ENCODE measurements around the gene CFAP46. TPM values are rescaled to one million over a fixed set of nuclear protein-coding genes. Genes with fewer than 3 reads are reported as not detected.
"Not testable (repeated sequence)": the region's sequence is repeated elsewhere in the genome, so short reads cannot be mapped to it uniquely, and the experiment has no call there.

Gene CFAP46
- total and polyA plus RNA-seq, 2 experiments from 2014 or later, result 0.20 to 0.22 TPM

DNA sequence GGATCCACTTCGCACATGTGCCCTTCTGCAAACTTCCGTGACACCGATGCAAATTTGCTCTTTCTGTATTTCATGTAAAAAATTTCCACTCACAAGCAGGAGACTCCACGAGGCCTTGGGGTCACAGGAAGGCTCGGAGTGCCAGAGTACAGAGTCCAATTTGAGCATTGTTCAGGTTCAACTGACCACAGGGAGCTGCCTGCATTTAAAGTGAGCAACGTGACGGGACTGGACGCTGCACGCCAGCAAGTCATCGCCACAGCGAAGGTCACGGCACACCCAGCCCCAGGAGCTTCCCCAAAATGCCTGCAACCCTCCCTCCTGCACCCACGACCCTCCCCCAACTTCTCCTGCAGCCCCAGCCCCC is 115.0 kb downstream of the CFAP46 start:
- Histone ChIP-seq H3K9ac (no peak overlapping the region), H3K36me3 (ENCODE audit: low read depth) (no peaks in the 10 kb centered on the region), H3F3A (ENCODE audit: insufficient read depth) (no peaks in the 10 kb centered on the region), H3K79me2 (ENCODE audit: insufficient read depth) (no peaks in the 10 kb centered on the region), H3K27me3 (replicated peaks; ENCODE audit: insufficient read depth) (peaks cover 34% of the 10 kb centered on the region), H2AFZ (no peak overlapping the region), H3K9me2 (ENCODE audit: insufficient read depth) (no peaks in the 10 kb centered on the region), H3K27ac (no peak overlapping the region), H3K9me3 (ENCODE audit: low read depth) (no peaks in the 10 kb centered on the region), H4K20me1 (ENCODE audit: insufficient read depth) (no peaks in the 10 kb centered on the region), H3K4me2 (ENCODE audit: unreplicated experiment) (no peak overlapping the region), H3K4me1 (ENCODE audit: insufficient read depth) (no peaks in the 10 kb centered on the region), H3K4me3 (no peak overlapping the region)
- in situ Hi-C loops (cut with MboI), result no loop called here
- TF ChIP-seq EZH2 (IDR thresholded peaks at IDR 0.05; ENCODE audit: insufficient read depth, poor library complexity, severe bottlenecking), result no peak
- DNase-seq, result no peak
- 55 to 58% methylated on average over 12 to 13 of the region's 13 CpGs for WGBS, 2 experiments (ENCODE audit: low coverage in 1 of 2, low lambda C conversion rate in 2 of 2, missing lambda C conversion rate in 2 of 2)

DNA sequence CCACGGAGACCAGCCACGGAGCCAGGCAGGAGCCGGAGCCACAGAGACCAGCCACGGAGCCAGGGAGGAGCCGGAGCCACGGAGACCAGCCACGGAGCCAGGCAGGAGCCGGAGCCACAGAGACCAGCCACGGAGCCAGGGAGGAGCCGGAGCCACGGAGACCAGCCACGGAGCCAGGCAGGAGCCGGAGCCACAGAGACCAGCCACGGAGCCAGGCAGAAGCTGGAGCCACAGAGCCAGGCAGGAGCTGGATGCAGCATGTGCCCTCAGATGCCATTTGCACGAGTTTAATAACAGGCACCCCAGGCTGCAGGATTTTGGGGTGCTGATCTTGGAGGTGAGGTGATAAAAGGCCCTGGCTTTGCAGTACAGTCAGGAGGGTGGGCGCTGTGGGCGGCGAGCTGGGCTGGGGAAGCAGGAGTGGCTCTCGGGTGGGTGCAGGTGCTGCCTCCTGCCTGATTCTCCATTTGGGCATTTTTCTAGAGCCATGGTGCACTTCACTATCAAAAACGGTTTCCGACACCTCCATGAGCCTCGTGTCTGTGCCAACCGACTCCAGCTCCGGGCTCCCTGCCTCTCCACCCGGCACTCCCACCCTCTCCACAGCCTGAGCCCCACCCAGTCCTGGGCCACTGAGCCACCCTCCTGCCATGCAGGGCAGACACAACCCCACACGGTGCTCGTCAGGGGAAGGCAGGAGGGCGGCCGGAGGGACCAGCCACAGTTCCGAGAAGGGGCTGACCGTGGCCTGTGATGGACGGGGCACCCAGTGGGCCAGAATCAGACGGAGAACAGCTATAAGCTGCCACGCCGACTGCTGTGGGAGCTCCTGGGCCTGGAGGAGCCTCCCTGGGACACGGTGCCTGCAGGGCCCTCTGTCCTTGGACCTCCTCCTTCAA is 115.6 kb downstream of the CFAP46 start:
- WGBS, 2 experiments (ENCODE audit: low coverage in 1 of 2, low lambda C conversion rate in 2 of 2, missing lambda C conversion rate in 2 of 2), result 63 to 69% methylated on average over 27 to 36 of the region's 36 CpGs
- no peak overlapping the region for H3K4me3 ChIP-seq

DNA sequence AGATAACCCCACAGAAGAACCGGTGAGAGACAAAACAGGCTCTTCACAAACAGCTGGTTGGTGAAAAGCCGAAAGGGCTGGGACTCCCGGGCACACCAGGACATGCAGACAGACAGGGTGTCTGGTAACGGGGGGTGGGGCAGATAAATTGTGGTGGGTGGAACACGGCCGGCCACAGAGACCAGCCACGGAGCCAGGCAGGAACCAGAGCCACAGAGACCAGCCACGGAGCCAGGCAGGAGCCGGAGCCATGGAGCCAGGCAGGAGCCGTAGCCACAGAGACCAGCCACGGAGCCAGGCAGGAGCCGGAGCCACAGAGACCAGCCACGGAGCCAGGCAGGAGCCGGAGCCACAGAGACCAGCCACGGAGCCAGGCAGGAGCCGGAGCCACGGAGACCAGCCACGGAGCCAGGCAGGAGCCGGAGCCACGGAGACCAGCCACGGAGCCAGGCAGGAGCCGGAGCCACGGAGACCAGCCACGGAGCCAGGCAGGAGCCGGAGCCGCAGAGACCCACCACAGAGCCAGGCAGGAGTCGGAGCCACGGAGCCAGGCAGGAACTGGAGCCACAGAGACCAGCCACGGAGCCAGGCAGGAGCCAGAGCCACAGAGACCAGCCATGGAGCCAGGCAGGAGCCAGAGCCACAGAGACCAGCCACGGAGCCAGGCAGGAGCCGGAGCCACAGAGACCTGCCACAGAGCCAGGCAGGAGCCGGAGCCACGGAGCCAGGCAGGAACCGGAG is 116.4 kb downstream of the CFAP46 start:
- peaks cover 20% of the 10 kb centered on the region for H3K27me3 ChIP-seq (replicated peaks; ENCODE audit: insufficient read depth)
- H3F3A ChIP-seq (ENCODE audit: insufficient read depth); in situ Hi-C loops (cut with MboI); H3K4me3 ChIP-seq; H3K4me2 ChIP-seq (ENCODE audit: unreplicated experiment); H4K20me1 ChIP-seq (ENCODE audit: insufficient read depth); H3K27ac ChIP-seq; DNase-seq; H3K79me2 ChIP-seq (ENCODE audit: insufficient read depth); H3K9me3 ChIP-seq (ENCODE audit: low read depth); H3K36me3 ChIP-seq (ENCODE audit: low read depth); H3K4me1 ChIP-seq (ENCODE audit: insufficient read depth); H3K9me2 ChIP-seq (ENCODE audit: insufficient read depth); H3K9ac ChIP-seq; H2AFZ ChIP-seq: not testable (repeated sequence)
- WGBS, 2 experiments (ENCODE audit: low coverage in 1 of 2, low lambda C conversion rate in 2 of 2, missing lambda C conversion rate in 2 of 2), result 77 to 83% methylated on average over 17 to 33 of the region's 34 CpGs

More for the DNA sequence above, 115.6 kb downstream of the CFAP46 start:
- in situ Hi-C loops (cut with MboI), result no loop called here
- no peaks in the 10 kb centered on the region for H4K20me1 ChIP-seq (ENCODE audit: insufficient read depth)
- H3K9me3 ChIP-seq (ENCODE audit: low read depth), result no peaks in the 10 kb centered on the region
- H3K9me2 ChIP-seq (ENCODE audit: insufficient read depth), result no peaks in the 10 kb centered on the region
- no peaks in the 10 kb centered on the region for H3K79me2 ChIP-seq (ENCODE audit: insufficient read depth)
- H3F3A ChIP-seq (ENCODE audit: insufficient read depth), result no peaks in the 10 kb centered on the region
- no peak overlapping the region for H3K4me2 ChIP-seq (ENCODE audit: unreplicated experiment)
- H3K4me1 ChIP-seq (ENCODE audit: insufficient read depth), result no peaks in the 10 kb centered on the region
- DNase-seq, result no peak
- TF ChIP-seq EZH2phosphoT487 (IDR thresholded peaks at IDR 0.05; ENCODE audit: insufficient read depth, low read depth) (no peak), EZH2 (IDR thresholded peaks at IDR 0.05; ENCODE audit: insufficient read depth, poor library complexity, severe bottlenecking) (no peak)
- no peak overlapping the region for H3K27ac ChIP-seq
- no peak overlapping the region for H2AFZ ChIP-seq
- no peaks in the 10 kb centered on the region for H3K36me3 ChIP-seq (ENCODE audit: low read depth)
- no peak overlapping the region for H3K9ac ChIP-seq
- peaks cover 28% of the 10 kb centered on the region for H3K27me3 ChIP-seq (replicated peaks; ENCODE audit: insufficient read depth)

DNA sequence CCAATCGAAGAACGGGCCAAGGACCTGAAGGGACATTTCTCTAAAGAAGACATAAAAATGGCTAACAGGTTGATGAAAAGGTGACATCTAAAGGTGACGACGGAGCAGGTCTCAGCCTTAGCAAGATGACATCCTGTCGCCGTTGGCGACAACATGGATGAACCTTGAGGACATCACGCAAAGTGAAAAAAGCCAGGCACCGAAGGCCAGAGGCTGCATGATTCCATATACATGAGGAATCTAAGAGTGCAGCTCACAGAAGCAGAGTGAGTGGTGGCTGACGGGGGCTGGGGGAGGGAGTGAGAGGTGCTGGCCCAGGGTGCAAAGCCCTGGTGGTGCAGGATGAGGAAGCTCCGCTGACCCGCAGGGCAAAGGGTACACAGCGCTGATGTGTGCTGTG is 122.3 kb downstream of the CFAP46 start:
- no peaks in the 10 kb centered on the region for H3K9me2 ChIP-seq (ENCODE audit: insufficient read depth)
- H3K9ac ChIP-seq, result no peak overlapping the region
- H3K27ac ChIP-seq, result no peak overlapping the region
- H3K27me3 ChIP-seq (replicated peaks; ENCODE audit: insufficient read depth), result peaks cover 11% of the 10 kb centered on the region
- no peak overlapping the region for H3K4me2 ChIP-seq (ENCODE audit: unreplicated experiment)
- no peak overlapping the region for H2AFZ ChIP-seq
- H3K79me2 ChIP-seq (ENCODE audit: insufficient read depth), result no peaks in the 10 kb centered on the region
- no peaks in the 10 kb centered on the region for H4K20me1 ChIP-seq (ENCODE audit: insufficient read depth)
- TF ChIP-seq EZH2phosphoT487 (IDR thresholded peaks at IDR 0.05; ENCODE audit: insufficient read depth, low read depth) (no peak), EZH2 (IDR thresholded peaks at IDR 0.05; ENCODE audit: insufficient read depth, poor library complexity, severe bottlenecking) (no peak)
- H3K4me1 ChIP-seq (ENCODE audit: insufficient read depth), result no peaks in the 10 kb centered on the region
- no peaks in the 10 kb centered on the region for H3K9me3 ChIP-seq (ENCODE audit: low read depth)
- no peaks in the 10 kb centered on the region for H3K36me3 ChIP-seq (ENCODE audit: low read depth)
- in situ Hi-C loops (cut with MboI), result no loop called here
- WGBS, 2 experiments (ENCODE audit: low coverage in 1 of 2, low lambda C conversion rate in 2 of 2, missing lambda C conversion rate in 2 of 2), result 71 to 73% methylated on average over 13 of the region's 13 CpGs
- H3K4me3 ChIP-seq, result no peak overlapping the region
- no peaks in the 10 kb centered on the region for H3F3A ChIP-seq (ENCODE audit: insufficient read depth)
- no peak for DNase-seq

Data from GM23248 (cell line).